LNCAP (cell line): Measurements from ENCODE around the gene RASSF8.
A peak's percentile ranks its signal among the peaks of the same experiment; 100 is the strongest.

ENCODE experiments used
- CTCF ChIP-seq: fragments of 450-650 bp; IDR thresholded peaks from 2 replicates; pipeline ENCODE4 v1.5.1; 2017; ENCODE audit warnings: mild to moderate bottlenecking

RASSF8 gene

DNA sequence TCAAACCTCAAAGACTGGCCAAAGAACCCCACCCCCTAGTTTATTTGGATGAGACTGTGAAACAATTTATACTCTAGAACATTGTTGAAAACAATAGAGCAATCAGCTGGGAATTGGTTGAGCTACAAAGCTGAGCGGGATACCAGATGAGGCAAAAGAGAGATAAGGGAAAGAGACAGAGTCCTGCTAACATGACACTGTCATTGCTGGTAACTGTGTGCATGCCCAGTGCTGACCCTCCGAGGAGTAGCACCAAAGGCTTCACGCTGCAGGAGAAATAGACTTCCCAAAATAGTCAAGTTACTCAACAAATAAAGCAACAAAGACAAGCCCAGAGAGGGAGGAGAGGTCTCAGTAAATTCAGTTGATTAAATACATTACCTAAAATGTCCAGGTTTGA, 63.6 kb downstream of the RASSF8 start:
- no peak for TF ChIP-seq CTCF

DNA sequence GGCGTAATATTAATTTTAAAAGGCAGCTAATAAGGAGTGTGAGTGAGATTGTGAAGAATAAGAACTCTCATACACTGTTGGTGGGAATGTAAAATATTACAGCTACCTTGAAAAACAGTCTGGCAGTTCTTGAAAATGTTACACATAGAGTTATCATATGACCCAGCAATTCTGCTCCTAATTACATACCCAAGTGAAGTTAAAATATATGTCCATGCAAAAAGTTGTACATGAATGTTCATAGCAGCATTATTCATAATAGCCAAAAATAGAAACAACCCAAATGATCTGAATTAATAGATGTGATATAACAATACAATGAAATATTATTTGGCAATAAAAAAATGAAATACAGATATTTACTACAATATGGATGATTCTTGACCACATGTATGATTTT, 68.2 kb downstream of the RASSF8 start:
- no peak for TF ChIP-seq CTCF

GRCh38 chr12:26027401-26027800, 68.9 kb downstream of the RASSF8 start:
- no peak for TF ChIP-seq CTCF

DNA sequence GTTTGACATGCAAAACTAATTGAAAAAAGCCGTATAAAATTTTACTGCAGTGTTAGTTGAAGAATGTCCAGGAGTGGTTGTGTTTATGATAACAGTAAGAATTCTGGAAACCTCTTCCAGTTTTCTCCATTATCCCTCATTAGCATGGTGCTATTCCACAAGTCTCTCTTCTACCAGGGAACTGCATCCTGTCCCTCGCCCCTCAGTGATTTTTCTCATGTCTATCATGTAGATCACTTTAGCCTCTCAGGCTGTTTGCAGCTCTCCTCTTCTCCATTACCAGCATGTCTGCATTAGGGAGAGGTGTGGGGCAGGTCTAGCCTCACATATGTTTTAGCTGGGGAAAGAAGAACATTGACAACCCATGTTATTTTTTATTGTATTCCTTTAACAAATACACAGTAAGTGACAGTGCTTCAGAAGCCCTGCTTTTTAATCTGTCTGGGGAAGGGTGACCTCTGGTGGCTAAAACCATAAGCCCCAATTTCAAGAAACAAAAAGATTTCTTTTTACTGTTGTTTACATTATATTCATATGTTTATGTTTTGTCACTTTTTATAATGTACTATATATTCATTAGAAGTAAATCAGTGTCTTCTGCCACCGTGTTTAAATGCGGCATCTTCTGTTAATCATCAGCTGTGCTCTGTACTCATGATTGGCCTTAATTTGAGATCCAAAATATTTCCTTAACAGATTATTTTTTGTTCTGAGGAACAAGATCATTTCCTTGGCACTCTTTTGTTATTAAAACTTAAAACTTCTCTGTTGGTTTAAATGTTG, 70.7 kb downstream of the RASSF8 start:
- peak; percentile 87 for TF ChIP-seq CTCF

DNA sequence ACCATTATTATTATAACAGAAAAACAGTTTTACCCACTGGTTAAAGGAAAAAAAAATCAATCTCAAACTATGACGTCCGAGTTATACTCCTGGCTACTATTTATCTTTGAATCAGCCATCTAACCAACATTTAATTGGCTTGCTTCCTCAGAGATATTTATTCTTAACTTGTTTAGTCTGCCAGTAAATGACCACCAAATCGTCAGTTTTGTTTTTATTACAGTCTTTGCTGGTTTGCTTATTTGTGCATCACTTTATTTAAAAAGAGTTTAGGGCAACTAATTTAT, 71.2 kb downstream of the RASSF8 start:
- no peak for TF ChIP-seq CTCF

GRCh38 chr12:26030371-26030770, 71.9 kb downstream of the RASSF8 start:
- no peak for TF ChIP-seq CTCF

- TF ChIP-seq CTCF: no peak
Observed at GRCh38 chr12:26031318-26031717, 72.8 kb downstream of the RASSF8 start.

- no peak for TF ChIP-seq CTCF
Observed at GRCh38 chr12:26031827-26032226, 73.3 kb downstream of the RASSF8 start.
